Mesenchymal stem cell (in vitro differentiated cells and primary cell): ENCODE measurements around the gene CCDC85C.

Source experiments
- DNase-seq: peaks from one replicate; pipeline ENCODE4 v3.0.0-alpha.2; 2013
- H2AFZ ChIP-seq: one replicate; pipeline ENCODE4 v1.6.1; 2013; ENCODE audit warnings: low read depth, mild to moderate bottlenecking, control low read depth, inconsistent platforms, low read length, moderate library complexity
- H2AK5ac ChIP-seq: 2 replicates; pipeline ENCODE4 v1.6.1; 2013; ENCODE audit warnings: low read length, moderate library complexity, mild to moderate bottlenecking, inconsistent platforms; ENCODE audit not compliant: severe bottlenecking
- H2BK120ac ChIP-seq: one replicate; pipeline ENCODE4 v1.6.1; 2013; ENCODE audit warnings: low read depth, mild to moderate bottlenecking, inconsistent platforms, low read length, moderate library complexity
- H2BK12ac ChIP-seq, 2 experiments: one replicate each; pipeline ENCODE4 v1.6.1; 2013; ENCODE audit warnings: inconsistent platforms in 2 of 2, low read length in 2 of 2, mild to moderate bottlenecking in 2 of 2, moderate library complexity in 2 of 2, control low read depth in 1 of 2
- H2BK15ac ChIP-seq: one replicate; pipeline ENCODE4 v1.6.1; 2013; ENCODE audit warnings: mild to moderate bottlenecking, low read depth, inconsistent platforms; ENCODE audit not compliant: poor library complexity, severe bottlenecking
- H2BK5ac ChIP-seq: 2 replicates; pipeline ENCODE4 v1.6.1; 2013; ENCODE audit warnings: low read depth, mild to moderate bottlenecking, low read length, control low read depth, inconsistent platforms; ENCODE audit not compliant: poor library complexity, severe bottlenecking
- H3K14ac ChIP-seq, 2 experiments: one replicate each; pipeline ENCODE4 v1.6.1; 2013; ENCODE audit warnings: inconsistent platforms in 2 of 2, low read length in 2 of 2, control low read depth in 1 of 2, mild to moderate bottlenecking in 1 of 2, moderate library complexity in 1 of 2
- H3K18ac ChIP-seq, 2 experiments: one replicate each; pipeline ENCODE4 v1.6.1; 2013; ENCODE audit warnings: inconsistent platforms in 2 of 2, low read length in 2 of 2, control low read depth in 1 of 2, low read depth in 1 of 2, mild to moderate bottlenecking in 1 of 2
- H3K23ac ChIP-seq, 2 experiments: one replicate each; pipeline ENCODE4 v1.6.1; 2013; ENCODE audit warnings: inconsistent platforms in 2 of 2, low read length in 2 of 2, mild to moderate bottlenecking in 2 of 2, moderate library complexity in 2 of 2, control low read depth in 1 of 2
- H3K27ac ChIP-seq: 2 replicates; pipeline ENCODE4 v1.5.1; 2013; ENCODE audit warnings: mild to moderate bottlenecking, moderate library complexity, low read length, control low read depth, inconsistent platforms; ENCODE audit not compliant: poor library complexity, severe bottlenecking
- H3K27me3 ChIP-seq, 2 experiments: 2 replicates each; pipeline versions ENCODE4 v1.6.1 to v1.7.0; 2013; ENCODE audit warnings: low read length in 2 of 2, mild to moderate bottlenecking in 2 of 2, moderate library complexity in 2 of 2, control low read depth in 1 of 2, inconsistent platforms in 1 of 2; ENCODE audit not compliant: control insufficient read depth in 1 of 2, insufficient read depth in 1 of 2
- H3K36me3 ChIP-seq, 2 experiments: 2 replicates each; pipeline versions ENCODE4 v1.6.1 to v1.7.0; 2013; ENCODE audit warnings: low read length in 2 of 2, control low read depth in 1 of 2, inconsistent platforms in 1 of 2, low read depth in 1 of 2, mild to moderate bottlenecking in 1 of 2; ENCODE audit not compliant: insufficient read depth in 2 of 2, control insufficient read depth in 1 of 2
- H3K4ac ChIP-seq, 2 experiments: one replicate each; pipeline ENCODE4 v1.6.1; 2013; ENCODE audit warnings: inconsistent platforms in 2 of 2, low read length in 2 of 2, mild to moderate bottlenecking in 2 of 2, moderate library complexity in 2 of 2, control low read depth in 1 of 2, low read depth in 1 of 2
- H3K4me1 ChIP-seq: 2 replicates; pipeline ENCODE4 v1.6.1; 2013; ENCODE audit warnings: low read depth, low read length, control low read depth; ENCODE audit not compliant: control insufficient read depth, insufficient read depth
- H3K4me2 ChIP-seq: 2 replicates; pipeline ENCODE4 v1.6.1; 2013; ENCODE audit warnings: low read length, mild to moderate bottlenecking, inconsistent platforms; ENCODE audit not compliant: poor library complexity, severe bottlenecking
- H3K4me3 ChIP-seq, 2 experiments: 2 replicates each; pipeline versions ENCODE4 v1.5.1 to v1.7.0; 2013; ENCODE audit warnings: low read length in 2 of 2, mild to moderate bottlenecking in 2 of 2, control low read depth in 1 of 2, low read depth in 1 of 2; ENCODE audit not compliant: insufficient read depth in 1 of 2
- H3K79me1 ChIP-seq: replicated peaks from 2 replicates; pipeline ENCODE4 v1.6.1; 2013; ENCODE audit warnings: mild to moderate bottlenecking, control low read depth, low read length, inconsistent platforms; ENCODE audit not compliant: poor library complexity, severe bottlenecking
- H3K9ac ChIP-seq: 2 replicates; pipeline ENCODE4 v1.7.0; 2013; ENCODE audit warnings: mild to moderate bottlenecking, low read length, moderate library complexity
- H3K9me3 ChIP-seq: 2 replicates; pipeline ENCODE4 v1.7.0; 2013; ENCODE audit warnings: mild to moderate bottlenecking, low read length; ENCODE audit not compliant: control insufficient read depth
- H4K8ac ChIP-seq: one replicate; pipeline ENCODE4 v1.6.1; 2013; ENCODE audit warnings: inconsistent platforms, mild to moderate bottlenecking, low read length, moderate library complexity
- H4K91ac ChIP-seq: one replicate; pipeline ENCODE4 v1.6.1; 2013; ENCODE audit warnings: mild to moderate bottlenecking, low read length, inconsistent platforms
- WGBS: methylation state at CpG from one replicate; pipeline ENCODE4 v1.1.7; 2013; ENCODE audit warnings: mixed read lengths; 5-methylcytosine and 5-hydroxymethylcytosine counted together

CCDC85C gene

DNA sequence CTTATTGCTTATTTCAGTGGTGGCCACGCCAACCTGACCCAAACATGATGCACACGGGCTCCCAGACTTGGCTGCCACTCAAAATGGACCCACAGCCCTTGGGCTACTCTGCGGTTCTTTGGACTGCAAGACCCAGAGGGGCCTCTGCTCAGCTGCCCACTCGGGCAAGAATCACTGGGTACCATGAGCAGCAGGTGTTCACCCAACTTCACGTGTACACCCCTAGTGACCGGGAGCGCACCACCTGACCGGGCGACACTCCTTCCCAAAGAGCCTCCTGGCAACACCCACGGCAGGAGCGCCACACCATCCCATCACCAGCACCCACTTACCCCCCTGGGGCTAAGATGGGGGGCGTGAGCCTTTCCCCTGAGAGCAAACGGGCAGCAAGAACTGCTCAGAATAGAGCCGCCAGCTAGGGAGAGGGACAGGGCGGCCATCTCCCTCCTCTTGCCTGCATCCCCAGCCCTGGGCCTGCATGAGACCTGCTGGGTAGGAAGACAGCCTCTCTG, 90.8 kb downstream of the CCDC85C start:
- H3K4me2 ChIP-seq: no peak overlapping the region
- H2AK5ac ChIP-seq: no peak overlapping the region
- no peak overlapping the region for H2BK5ac ChIP-seq
- H3K4me1 ChIP-seq: peaks cover 9% of the 10 kb centered on the region
- H3K9me3 ChIP-seq: no peaks in the 10 kb centered on the region
- no peak overlapping the region for H3K23ac ChIP-seq
- no peak overlapping the region for H3K27ac ChIP-seq
- no peak overlapping the region for H4K91ac ChIP-seq
- H2BK12ac ChIP-seq: no peak overlapping the region
- no peak overlapping the region for H2BK15ac ChIP-seq
- no peak overlapping the region for H2BK120ac ChIP-seq
- H3K27me3 ChIP-seq: peaks cover 0 to 8% of the 10 kb centered on the region in 2 experiments
- WGBS: 96% methylated on average over 15 of the region's 15 CpGs
- H3K14ac ChIP-seq: no peak overlapping the region
- peaks cover 23 to 64% of the 10 kb centered on the region in 2 experiments for H3K36me3 ChIP-seq
- H3K18ac ChIP-seq: no peak overlapping the region
- H2AFZ ChIP-seq: no peak overlapping the region
- H4K8ac ChIP-seq: peak overlapping the region; percentile 61
- DNase-seq: no peak
- no peak overlapping the region for H3K4ac ChIP-seq
- no peak overlapping the region for H3K9ac ChIP-seq
- peaks cover 10% of the 10 kb centered on the region for H3K79me1 ChIP-seq
- H3K4me3 ChIP-seq: no peak overlapping the region

DNA sequence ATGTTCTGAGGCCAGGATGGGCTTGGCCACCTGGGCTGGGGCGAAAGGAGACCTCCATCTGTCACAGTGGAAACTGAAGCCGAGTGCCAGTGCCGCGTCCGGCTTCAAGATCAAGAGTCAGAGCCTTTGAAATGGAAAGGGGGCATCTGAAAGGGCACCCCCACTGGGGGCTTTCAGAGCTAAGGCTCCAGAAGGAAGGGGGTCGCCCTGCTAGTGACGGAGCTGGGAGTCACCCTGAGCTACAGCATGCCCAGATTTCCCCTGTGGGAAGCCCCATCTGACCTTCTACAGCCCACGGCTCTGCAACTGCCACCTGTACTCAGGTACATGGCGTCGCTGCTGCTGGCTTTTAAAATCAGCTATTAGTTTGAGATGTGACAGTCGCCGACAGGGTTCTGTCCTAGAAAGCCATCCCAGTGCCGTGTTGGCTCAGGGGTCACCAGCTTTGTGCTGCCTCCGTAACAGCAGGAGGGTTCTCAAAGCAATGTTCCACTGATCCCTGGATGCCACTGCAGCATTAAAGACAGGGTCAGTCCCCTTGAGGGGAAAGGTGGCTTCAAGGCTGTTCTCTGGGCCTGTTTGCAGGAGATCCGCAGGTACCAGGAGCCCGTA, 91.3 kb downstream of the CCDC85C start:
- no peak overlapping the region for H3K4ac ChIP-seq
- no peak overlapping the region for H3K9ac ChIP-seq
- H3K36me3 ChIP-seq: peaks cover 29 to 69% of the 10 kb centered on the region in 2 experiments
- no peak overlapping the region for H2AFZ ChIP-seq
- 94% methylated on average over 16 of the region's 16 CpGs for WGBS
- H3K27ac ChIP-seq: no peak overlapping the region
- no peak overlapping the region for H3K4me2 ChIP-seq
- H3K4me3 ChIP-seq: no peak overlapping the region
- no peak overlapping the region for H2AK5ac ChIP-seq
- no peak overlapping the region for H2BK15ac ChIP-seq
- peaks cover 0 to 5% of the 10 kb centered on the region in 2 experiments for H3K27me3 ChIP-seq
- DNase-seq: no peak
- H4K8ac ChIP-seq: no peak overlapping the region
- H3K9me3 ChIP-seq: no peaks in the 10 kb centered on the region
- H3K14ac ChIP-seq: no peak overlapping the region
- no peak overlapping the region for H3K18ac ChIP-seq
- H2BK12ac ChIP-seq: no peak overlapping the region
- H2BK5ac ChIP-seq: no peak overlapping the region
- peaks cover 10% of the 10 kb centered on the region for H3K79me1 ChIP-seq
- H3K23ac ChIP-seq: no peak overlapping the region
- H3K4me1 ChIP-seq: peaks cover 8% of the 10 kb centered on the region
- H4K91ac ChIP-seq: no peak overlapping the region
- H2BK120ac ChIP-seq: no peak overlapping the region

DNA sequence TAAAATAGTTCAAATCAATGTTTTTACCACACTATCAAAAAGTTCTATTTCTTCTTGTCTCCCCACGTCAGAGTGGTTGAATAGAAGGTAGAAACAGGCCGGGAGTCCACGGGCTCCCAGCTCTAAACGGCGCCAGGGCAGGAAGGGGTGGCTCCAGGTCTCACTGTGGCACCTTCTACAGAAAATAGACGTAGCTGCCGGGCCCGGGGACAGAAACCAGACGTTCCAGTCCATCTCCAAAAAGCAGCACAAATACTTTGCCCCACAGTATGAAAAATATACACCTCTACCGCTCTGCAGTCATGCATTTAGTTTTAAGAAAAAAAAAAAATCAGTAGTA, 91.9 kb downstream of the CCDC85C start:
- Histone ChIP-seq H2BK5ac (no peak overlapping the region), H3K36me3 (peaks cover 35 to 75% of the 10 kb centered on the region in 2 experiments), H3K4me1 (peaks cover 8% of the 10 kb centered on the region), H2BK12ac (no peak overlapping the region), H4K91ac (no peak overlapping the region), H3K23ac (no peak overlapping the region), H4K8ac (no peak overlapping the region), H2AK5ac (no peak overlapping the region), H3K4ac (no peak overlapping the region), H2AFZ (no peak overlapping the region), H3K18ac (no peak overlapping the region), H2BK120ac (no peak overlapping the region), H2BK15ac (no peak overlapping the region), H3K27me3 (peaks cover 0 to under 1% of the 10 kb centered on the region in 2 experiments), H3K14ac (no peak overlapping the region), H3K4me2 (no peak overlapping the region), H3K27ac (no peak overlapping the region), H3K4me3 (no peak overlapping the region), H3K79me1 (peaks cover 10% of the 10 kb centered on the region), H3K9ac (peak overlapping the region; percentile 46), H3K9me3 (no peaks in the 10 kb centered on the region)
- 96% methylated on average over 9 of the region's 10 CpGs for WGBS
- no peak for DNase-seq

DNA sequence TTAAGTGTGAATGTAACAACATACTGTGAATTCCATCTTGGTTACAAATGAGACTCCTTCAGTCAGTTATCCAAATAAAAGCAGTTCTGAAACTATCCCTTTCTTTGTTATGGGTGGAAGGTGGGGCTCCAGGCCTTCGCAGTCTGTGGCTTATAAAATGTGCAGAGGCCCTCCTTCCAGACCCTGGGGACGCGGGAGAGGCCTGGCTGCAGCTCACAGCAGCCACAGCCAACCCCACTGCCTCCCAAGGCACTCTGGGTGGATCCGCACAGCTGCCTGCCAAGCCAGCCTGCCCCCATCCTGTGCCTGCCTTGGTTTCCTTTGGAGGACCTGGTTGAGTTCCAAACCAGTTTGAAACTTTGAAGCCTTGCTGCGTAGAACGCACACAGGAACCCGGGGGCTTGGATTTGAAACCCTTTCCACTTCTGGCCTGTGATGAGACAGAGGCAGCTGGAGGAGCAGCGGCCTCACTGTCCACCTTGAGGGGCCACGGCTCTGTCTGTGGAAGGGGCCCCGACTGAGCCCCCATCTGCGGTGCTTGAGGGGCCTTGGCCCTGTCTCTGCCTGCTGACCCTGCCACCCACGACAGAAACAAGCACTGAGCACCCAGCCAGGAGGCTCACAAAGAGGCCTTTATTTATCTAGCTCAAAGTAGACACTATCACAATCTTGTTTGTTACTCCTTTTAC, 92.4 kb downstream of the CCDC85C start:
- Histone ChIP-seq H2AFZ (no peak overlapping the region), H2BK120ac (no peak overlapping the region), H3K27me3 (no peaks in the 10 kb centered on the region), H3K79me1 (peaks cover 10% of the 10 kb centered on the region), H3K27ac (peak overlapping the region; percentile 11), H2BK15ac (no peak overlapping the region), H3K9me3 (no peaks in the 10 kb centered on the region), H4K8ac (no peak overlapping the region), H3K4me1 (peaks cover 8% of the 10 kb centered on the region), H3K23ac (no peak overlapping the region), H3K18ac (no peak overlapping the region), H3K14ac (no peak overlapping the region), H4K91ac (no peak overlapping the region), H3K9ac (peak overlapping the region; percentile 46), H3K4me3 (no peak overlapping the region), H3K4ac (no peak overlapping the region), H2BK12ac (no peak overlapping the region), H3K36me3 (peaks cover 40 to 79% of the 10 kb centered on the region in 2 experiments), H2BK5ac (no peak overlapping the region), H2AK5ac (peak overlapping the region; percentile 28), H3K4me2 (no peak overlapping the region)
- no peak for DNase-seq
- WGBS: 94% methylated on average over 12 of the region's 12 CpGs
